GM12891 (cell line): ENCODE measurements around the gene BICD2.

ENCODE experiments used
- PAX5 ChIP-seq: IDR thresholded peaks from 2 replicates; pipeline ENCODE4 v1.6.1; 2011; ENCODE audit warnings: low read length, moderate library complexity, mild to moderate bottlenecking; ENCODE audit not compliant: insufficient read depth, severe bottlenecking
- POLR2A ChIP-seq: IDR thresholded peaks from 2 replicates; pipeline ENCODE4 v1.6.1; 2011; ENCODE audit warnings: low read depth, low read length, control low read depth
- POLR2AphosphoS5 ChIP-seq: IDR thresholded peaks from 2 replicates; pipeline ENCODE4 v1.6.1; 2011; ENCODE audit warnings: low read depth, low read length, control low read depth
- POU2F2 ChIP-seq: IDR thresholded peaks from 2 replicates; pipeline ENCODE4 v1.6.1; 2011; ENCODE audit warnings: low read depth, mild to moderate bottlenecking, control low read depth, low read length, moderate library complexity
- SPI1 ChIP-seq: IDR thresholded peaks from 2 replicates; pipeline ENCODE4 v1.6.1; 2011; ENCODE audit warnings: low read depth, low read length, control low read depth
- TAF1 ChIP-seq: IDR thresholded peaks from 2 replicates; pipeline ENCODE4 v1.6.1; 2011; ENCODE audit warnings: low read depth, low read length, control low read depth

GRCh38 chr9:92738661-92739081 lies 26.0 kb downstream of the BICD2 start:
- TF ChIP-seq TAF1 (no peak), POLR2A (no peak), POLR2AphosphoS5 (no peak), SPI1 (no peak), PAX5 (no peak), POU2F2 (no peak)
